AG04450 (cell line): ENCODE data around the gene MOV10. TPM values are rescaled to one million over a fixed set of nuclear protein-coding genes. Genes with fewer than 3 reads are reported as not detected.

Source experiments
- CTCF ChIA-PET: fragments of 300-600, 350-600 bp; formaldehyde crosslinking; extraction: SDS; loops from one replicate; lab custom pipeline; 2022; ENCODE audit warnings: antibody characterized with exemption, inconsistent platforms; lab: Charles Lee
- POLR2A ChIA-PET: fragments of 350-600 bp; formaldehyde crosslinking; extraction: SDS; loops from one replicate; lab custom pipeline; 2021; ENCODE audit warnings: antibody characterized with exemption, inconsistent platforms; lab: Yijun Ruan, JAX
- DNase-seq: peaks from one replicate; pipeline ENCODE4 v3.0.0-alpha.2; 2011; ENCODE audit warnings: low read depth, low spot score
- H3K27ac ChIP-seq: one replicate; pipeline ENCODE4 v1.5.1; 2012; ENCODE audit warnings: low read depth, low read length, control low read depth
- H3K27me3 ChIP-seq: one replicate; pipeline ENCODE4 v1.6.0; 2012; ENCODE audit warnings: low read length; ENCODE audit not compliant: control insufficient read depth, insufficient read depth
- H3K4me3 ChIP-seq: 2 replicates; pipeline ENCODE4 v1.5.1; 2011; ENCODE audit warnings: mild to moderate bottlenecking, low read depth, low read length, control low read depth
- H3K9me3 ChIP-seq: 2 replicates; pipeline ENCODE4 v1.5.1; 2012; ENCODE audit warnings: low read length; ENCODE audit not compliant: control insufficient read depth, insufficient read depth
- CTCF ChIP-seq: IDR thresholded peaks from 2 replicates; pipeline ENCODE4 v1.5.1; 2011; ENCODE audit warnings: low read depth, low read length, control low read depth, inconsistent platforms
- polyA plus RNA-seq: library from polyadenylated mRNA; depleted of rRNA; stranded (reverse); fragments of >200 nt; gene quantifications from 2 replicates; pipeline ENCODE4 v1.2.3, GENCODE V29; 2011

MOV10 gene
- polyA plus RNA-seq, 1 experiment: 58.1 TPM

- H3K27me3 ChIP-seq: no peaks in the 10 kb centered on the region
- ChIA-PET POLR2A (interaction anchor here (1.1 kb wide), 1 partner anchor 22 kb away, joined by 3 read pairs; the partner anchor contains the start of gene MOV10), CTCF (no interaction called here)
- no peak overlapping the region for H3K27ac ChIP-seq
- DNase-seq: no peak
- no peak overlapping the region for H3K4me3 ChIP-seq
- no peaks in the 10 kb centered on the region for H3K9me3 ChIP-seq
- no peak for TF ChIP-seq CTCF
Measured at GRCh38 chr1:112696578-112697314, 22.3 kb downstream of the MOV10 start.

GRCh38 chr1:112697781-112698201 is 23.3 kb downstream of the MOV10 start:
- CTCF ChIA-PET: no interaction called here
- H3K27ac ChIP-seq: no peak overlapping the region
- H3K9me3 ChIP-seq: no peaks in the 10 kb centered on the region
- no peak overlapping the region for H3K4me3 ChIP-seq
- DNase-seq: no peak
- POLR2A ChIA-PET: no interaction called here
- H3K27me3 ChIP-seq: no peaks in the 10 kb centered on the region
- no peak for TF ChIP-seq CTCF

GRCh38 chr1:112698366-112699310 is 24.2 kb downstream of the MOV10 start:
- H3K27ac ChIP-seq: peak overlapping the region; percentile 21
- no peak overlapping the region for H3K4me3 ChIP-seq
- no peaks in the 10 kb centered on the region for H3K9me3 ChIP-seq
- no peaks in the 10 kb centered on the region for H3K27me3 ChIP-seq
- TF ChIP-seq CTCF: no peak
- DNase-seq: no peak
- ChIA-PET POLR2A (interaction anchor here (1.2 kb wide), 1 partner anchor 24 kb away, joined by 5 read pairs; the partner anchor contains the start of gene MOV10), CTCF (interaction anchor here (1.1 kb wide), 1 partner anchor 9 kb away, joined by 6 read pairs; no protein-coding TSS in a partner anchor)

GRCh38 chr1:112699425-112700144 is 25.1 kb downstream of the MOV10 start:
- ChIA-PET POLR2A (interaction anchor here (1.2 to 1.5 kb wide), 2 partner anchors 25 kb away, joined by 5 to 12 read pairs; partner anchors contain the start of gene MOV10), CTCF (interaction anchor here (1.0 to 1.4 kb wide), 5 partner anchors 13 to 86 kb away, joined by 3 to 5 read pairs (median 4); partner anchors contain the start of genes MOV10 and PPM1J)
- H3K27me3 ChIP-seq: no peaks in the 10 kb centered on the region
- no peaks in the 10 kb centered on the region for H3K9me3 ChIP-seq
- DNase-seq: no peak
- no peak for TF ChIP-seq CTCF
- peak overlapping the region; percentile 39 for H3K27ac ChIP-seq
- no peak overlapping the region for H3K4me3 ChIP-seq
